Stimulated activated CD8-positive, alpha-beta memory T cell treated with anti-CD3 and anti-CD28 coated beads, Interleukin-12 subunit alpha, Interleukin-12 subunit beta, amount 100 ng/mL, for 1 hour (primary cell): ENCODE measurements around the gene SLC7A5.
"Not testable (repeated sequence)": the region's sequence is repeated elsewhere in the genome, so short reads cannot be mapped to it uniquely, and the experiment has no call there.

Experiments
- DNase-seq: peaks from one replicate; pipeline ENCODE4 v3.0.0-alpha.2; 2020; ENCODE audit warnings: low read depth

SLC7A5 gene

DNA sequence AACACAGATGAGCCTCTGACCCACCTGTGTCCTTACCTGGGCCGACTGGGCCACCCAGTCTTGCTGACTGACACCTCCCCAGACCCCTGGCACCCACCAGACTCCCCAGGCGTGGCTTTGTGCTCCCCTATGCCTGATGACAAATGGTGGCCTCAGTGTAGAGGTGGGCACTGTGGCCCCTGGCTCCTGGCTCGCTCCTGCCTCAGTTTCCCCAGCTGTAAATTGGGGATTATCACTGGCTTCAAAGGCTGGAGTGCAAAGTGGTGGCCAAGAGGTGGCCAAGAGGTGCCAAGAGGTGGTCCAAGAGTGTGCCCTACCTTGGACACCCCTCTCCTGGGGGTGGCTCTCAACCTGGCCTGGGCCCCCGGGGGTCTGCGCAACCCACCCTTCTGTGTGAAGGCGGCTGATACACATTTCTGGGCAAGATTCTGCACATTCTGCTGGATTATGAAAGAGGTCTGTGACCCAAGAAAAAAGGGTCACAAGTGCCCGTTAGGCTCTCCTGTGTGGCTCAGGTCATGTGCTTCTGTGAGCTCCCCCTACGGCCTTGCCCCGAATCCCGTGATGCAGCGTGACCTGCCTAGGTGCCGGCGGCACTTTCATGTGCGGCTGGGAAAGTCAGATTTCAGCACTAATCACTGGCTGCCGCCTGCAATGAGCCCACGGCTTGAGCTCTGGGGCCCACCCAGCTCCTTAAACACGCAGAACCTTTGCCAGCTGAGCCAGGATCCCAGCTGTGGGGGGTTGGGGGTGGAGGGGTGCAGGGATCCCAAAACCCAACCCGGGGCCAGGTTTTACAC, 7.8 kb downstream of the SLC7A5 start:
- not testable (repeated sequence) for DNase-seq

DNA sequence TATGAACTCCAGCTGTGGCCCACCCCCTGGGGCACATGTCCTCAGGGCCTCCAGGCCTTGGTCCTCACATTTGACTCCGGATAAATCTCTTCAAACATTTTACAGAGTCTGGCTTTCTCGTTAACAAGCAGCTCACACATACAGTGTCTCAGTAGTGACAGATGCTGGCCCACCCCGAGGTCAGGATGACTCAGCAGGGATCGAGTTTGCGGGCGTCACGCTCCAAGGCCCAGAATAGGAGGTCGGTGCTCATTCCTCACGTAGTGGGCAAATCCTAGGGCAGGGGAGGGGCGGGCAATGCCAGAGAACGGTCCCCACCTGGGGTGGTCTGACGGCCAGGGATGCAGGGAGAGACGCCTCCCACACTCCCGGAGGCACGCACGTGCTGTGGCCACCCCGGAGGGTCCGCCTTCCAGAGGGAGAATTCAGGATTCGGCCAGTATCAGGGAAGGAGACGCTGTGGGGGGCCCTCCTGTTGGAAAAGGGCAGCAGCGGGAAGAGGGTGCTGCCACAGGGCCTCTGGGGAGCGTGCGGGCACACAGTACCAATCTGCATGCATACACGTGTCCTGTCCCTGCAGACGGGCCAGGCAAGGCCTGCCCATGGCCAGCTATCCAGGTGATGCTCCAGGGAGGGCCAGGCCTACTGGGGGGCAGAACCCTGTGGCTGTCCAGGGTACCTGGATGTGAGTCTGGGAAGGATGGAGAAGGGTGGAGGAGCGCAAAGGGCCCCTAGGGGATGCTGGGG, 8.6 kb downstream of the SLC7A5 start:
- DNase-seq, result no peak

DNA sequence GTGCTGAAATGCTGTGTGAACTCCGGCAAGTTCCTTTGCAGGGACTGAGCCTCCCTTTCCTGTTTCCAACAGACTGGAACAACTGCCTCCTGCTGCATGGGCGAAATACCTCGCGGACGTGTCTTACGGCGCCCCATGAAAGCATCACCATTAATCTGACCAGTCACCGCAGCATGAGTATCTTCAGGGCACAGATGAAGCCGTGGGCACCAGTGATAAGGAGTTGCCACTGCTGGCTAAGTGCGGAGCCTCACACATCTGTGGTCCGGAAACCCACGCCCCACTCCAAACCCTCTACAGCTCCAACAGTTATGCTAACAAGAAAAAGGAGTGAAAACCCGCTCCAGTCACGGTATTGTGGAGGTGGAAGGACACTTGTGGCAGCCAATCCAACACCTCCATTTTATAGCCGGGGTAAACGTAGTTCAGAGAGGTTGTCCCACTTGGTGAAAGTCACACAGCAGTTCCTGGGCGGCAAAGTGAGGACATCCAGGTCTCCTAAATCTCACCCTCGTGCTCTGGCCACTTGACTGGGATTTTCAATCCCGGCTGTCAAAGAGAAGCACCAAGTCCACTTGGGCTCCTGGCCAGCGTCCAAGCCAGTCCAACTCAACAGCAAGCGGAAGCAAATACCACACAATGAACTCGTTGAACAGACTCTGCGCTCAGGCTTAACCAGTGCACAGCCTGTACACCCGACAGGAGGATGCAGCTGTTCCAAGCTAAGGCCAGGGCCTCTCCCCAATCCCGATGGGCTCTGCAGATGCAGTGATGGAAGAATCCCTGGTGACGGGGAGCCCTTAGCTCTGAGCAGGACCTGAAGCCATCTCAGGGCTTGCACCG, 10.9 kb downstream of the SLC7A5 start:
- not testable (repeated sequence) for DNase-seq

DNA sequence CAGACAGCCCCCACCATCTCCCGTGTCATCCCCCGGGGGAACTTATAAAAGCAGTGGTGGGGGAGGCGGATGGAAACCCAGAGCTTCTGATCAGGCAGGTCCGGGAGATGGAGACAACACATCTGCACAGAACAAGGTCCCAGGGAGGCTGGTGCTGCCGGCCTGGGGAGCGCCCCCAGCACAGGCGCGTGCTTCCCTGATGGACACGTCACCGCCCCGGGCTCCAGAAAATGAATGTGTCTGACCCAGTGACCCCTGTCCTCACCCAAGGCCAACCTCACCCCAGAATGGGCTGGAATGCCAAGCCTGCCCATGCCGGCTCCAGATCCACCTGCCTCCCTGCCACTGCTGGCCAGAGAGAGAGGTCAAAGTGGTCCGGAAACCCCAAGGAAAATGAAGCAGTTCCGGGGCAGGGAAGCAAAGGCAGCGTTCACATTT, 12.5 kb downstream of the SLC7A5 start:
- no peak for DNase-seq

DNA sequence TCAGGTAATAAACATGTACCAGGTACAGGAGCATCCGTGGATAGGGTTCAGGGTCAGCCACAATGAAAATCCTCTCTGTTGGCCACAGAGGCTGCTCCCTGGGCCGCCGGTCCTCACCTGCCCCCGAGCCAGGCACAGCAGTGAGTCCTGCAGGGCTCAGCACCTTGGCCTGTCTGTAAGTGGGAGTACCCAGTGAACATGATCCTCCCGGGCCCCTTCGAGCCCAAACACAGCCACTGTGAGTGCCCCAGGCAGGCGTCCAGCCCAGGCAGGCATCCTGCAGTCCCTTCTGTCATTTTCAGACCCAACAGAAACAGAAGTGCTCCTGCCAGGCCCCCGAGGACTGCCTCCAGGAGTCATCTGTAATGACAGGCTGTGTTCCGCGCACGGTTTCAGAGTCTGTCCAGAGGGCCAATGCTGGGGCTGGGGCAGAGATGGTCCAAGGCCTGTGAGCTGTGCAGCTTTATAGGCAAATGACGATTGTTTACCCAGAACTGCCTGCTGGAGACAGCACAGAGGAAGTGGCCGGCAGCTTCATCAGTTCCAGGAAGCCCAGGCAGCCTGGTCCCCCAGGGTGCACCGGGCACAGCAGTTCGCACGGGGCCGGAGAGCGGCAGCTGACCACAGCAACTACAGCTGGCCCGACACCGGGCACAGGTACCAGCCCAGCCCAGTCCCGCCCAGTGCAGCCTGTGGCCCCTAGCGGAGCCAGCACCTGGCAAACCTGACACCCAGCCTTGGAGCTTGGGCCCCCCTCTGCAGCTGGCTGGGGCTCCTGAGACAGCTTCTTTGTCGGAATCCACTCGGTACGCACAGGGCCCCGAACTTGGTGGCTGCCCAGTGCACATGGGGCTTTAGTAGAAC, 13.2 kb downstream of the SLC7A5 start:
- no peak for DNase-seq

DNA sequence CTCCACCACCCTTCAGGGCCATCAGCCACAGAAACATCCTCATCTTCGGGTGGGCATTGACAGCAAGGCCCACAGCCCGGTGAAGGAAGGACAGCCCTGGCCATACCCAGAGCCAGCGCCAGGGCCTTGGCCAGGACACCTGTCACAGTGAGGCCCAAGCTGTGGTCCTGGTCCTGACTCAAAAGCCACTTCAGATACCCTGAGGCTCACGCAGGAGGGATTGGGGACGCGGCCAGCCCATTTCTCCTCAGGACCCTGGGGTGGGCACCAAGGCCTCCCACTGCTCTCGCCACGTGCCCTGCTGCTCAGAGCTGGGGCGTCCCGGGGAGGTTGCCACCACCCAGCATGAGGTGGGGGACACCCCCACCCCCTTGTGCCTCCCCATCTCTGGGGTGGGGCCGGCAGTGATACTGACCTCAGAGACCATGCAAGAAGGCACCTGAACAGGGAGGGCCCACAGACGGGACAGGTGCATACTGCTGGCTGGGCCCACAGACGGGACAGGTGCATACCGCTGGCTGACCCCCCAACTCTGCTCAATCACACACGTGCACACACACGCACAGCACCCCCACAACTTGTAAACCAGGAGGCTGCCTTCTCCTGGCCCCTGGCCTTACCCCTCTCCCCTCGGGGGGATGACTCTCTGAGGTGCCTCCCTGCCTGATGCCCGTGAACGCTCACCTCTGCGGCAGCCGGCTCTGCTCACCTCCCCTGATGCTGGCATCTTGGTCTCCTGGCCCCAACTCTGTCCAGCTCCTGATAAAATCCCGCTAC, 14.2 kb downstream of the SLC7A5 start:
- no peak for DNase-seq

DNA sequence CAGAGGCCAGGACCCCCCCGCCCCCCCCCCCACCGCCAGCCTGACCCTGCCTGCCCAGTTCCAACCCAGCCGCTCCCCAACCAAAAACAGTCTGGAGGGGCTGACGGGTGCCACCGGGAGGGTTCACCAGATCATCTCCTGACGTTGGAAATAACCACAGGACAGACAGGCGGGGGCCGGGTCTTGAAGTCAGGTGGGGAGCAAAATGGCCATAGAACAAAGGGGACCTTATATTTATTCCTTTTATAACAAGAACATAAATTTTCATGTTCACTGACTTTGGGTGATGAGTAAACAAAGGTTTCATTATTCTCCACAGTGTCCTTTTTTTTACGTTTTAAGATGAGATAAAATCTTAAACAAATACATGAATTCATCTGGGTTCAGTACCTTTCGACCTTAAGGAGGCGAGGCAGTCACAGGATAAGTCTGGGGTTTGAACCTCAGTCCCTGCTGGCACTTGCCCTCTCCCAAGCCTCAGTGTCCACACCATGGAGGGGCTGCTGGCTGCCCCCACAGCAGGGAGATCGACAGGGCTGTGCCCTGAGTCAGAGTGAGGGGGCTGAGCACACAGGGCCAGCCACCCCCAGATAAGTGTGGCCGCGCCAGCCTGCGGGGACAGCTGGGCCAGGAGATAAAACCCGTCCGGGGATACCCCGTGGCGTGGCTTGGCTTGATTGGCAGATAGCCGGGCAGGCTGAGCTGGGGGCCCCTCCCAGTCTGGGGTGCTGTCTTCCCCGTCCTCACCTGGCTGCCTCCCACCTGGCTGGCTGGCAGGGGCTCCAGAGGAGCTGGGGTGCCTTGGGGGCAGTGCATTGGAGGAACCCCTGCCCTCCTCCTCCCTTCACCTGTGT, 15.0 kb downstream of the SLC7A5 start:
- no peak for DNase-seq

DNA sequence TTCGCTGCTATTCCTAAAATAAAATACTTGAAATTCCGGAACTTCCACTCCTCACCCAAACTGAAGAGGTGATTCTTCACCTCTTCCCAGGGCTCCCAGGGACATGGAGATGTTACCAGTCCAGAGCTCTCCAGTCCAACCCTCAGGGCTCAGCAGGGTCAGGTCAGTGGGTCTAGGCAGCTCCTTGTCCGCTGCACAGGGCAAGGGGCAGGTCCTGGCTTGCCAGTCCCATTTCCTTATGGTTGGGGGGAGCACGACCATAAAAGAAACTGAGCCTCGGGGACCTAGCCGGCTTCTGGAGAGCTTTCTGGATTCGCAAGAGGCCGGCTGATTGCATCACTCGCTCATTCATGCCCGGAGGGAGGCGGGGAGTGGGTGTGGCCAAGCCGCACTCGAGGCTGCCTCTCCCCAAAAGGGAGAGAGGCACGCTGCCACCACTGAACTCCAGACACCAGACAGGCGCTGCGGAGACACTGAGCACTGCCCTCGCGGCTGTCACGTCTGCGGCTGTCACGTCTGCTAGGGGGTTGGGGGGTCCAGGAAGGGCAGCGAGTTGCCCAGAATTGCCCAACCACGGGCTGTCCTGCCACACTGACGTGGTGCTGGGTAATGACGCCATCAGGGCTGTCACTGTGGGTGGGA, 15.8 kb downstream of the SLC7A5 start:
- DNase-seq, result peak; percentile 73

DNA sequence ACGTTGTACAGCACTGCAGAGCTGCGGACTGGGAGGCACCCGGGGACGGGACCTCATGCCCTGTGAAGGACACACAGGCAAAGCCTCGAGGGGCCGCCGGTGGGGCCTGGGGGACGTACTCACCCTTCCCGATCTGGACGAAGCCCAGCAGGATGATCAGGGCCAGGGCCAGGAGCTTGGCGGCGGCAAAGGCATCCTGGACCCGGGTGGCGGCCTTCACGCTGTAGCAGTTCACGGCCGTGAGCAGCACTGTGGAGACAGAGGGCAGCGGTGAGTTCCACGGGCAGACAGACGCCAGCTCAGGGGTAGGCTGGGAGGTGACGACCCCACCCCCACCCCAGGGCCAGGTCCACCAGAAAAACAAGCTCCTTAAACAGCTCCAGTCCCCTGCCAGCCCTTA, 17.7 kb downstream of the SLC7A5 start:
- DNase-seq, result no peak

DNA sequence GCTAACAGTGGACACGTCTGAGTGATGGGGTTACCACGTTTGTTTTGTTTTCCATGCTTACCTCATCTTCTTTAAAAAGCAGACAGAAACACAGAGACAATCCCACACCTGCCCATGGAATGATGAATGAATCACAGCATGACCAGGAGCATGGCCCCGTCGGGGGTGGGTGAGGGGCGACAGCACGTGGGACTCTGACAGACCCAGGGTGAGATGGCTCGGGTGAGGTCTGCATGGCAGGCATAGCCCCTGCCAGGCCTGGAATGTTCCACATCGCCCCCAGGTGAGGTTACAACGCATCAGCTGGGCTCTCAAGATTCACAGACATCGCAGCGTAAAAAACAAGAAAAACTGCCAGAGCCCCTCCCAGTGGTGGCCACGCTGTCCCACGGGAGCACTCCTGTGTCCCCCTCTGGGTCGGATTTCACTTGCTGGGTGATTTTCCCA, 18.1 kb downstream of the SLC7A5 start:
- no peak for DNase-seq

DNA sequence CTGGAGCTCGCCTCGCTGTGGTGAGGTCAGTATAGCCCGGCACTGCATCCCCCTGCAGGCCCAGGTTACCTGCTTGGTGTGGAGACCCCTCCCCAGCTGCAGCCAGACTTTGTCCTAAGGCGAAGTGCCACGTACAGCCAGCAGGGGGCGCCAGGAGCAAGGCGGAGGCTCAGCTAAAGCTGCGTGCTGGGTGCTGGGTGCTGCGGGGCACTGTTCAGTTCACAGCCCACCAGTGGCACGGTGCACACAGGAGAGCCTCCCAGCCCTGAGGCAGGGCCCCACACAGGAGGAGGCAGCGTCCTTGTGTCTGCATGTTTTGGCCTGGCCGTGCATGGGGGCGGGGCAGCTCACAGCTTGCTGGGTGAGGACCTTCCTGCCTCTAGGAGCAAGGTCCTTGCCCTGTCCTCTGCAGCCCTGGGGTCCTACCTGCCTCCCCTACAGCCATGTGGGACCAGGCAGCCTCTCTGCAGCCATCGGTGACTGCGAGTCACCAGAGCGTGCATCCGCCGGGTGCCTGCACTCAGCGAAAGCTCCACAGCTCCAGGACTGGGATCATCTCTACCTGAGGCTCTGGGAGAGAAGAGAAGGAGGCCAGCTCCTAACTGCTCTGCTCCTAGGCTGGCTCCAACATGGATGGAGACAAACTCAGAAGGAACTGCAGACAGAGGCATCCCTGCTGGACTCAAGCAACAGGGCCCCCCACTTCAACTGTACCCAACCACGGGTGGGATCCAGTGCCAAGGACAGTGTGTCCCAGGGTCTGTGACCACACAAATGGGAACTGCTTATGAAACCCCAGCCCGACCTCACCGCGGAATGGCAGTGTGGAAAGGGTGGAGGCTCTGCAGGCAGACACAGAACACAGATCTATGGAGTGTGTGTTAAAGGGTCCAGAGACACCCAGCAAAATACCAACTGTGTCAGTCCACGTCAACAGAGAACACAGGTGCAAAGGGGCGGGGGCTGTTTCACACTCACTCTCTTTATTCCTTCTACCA, 19.0 kb downstream of the SLC7A5 start:
- peak; percentile 58 for DNase-seq

DNA sequence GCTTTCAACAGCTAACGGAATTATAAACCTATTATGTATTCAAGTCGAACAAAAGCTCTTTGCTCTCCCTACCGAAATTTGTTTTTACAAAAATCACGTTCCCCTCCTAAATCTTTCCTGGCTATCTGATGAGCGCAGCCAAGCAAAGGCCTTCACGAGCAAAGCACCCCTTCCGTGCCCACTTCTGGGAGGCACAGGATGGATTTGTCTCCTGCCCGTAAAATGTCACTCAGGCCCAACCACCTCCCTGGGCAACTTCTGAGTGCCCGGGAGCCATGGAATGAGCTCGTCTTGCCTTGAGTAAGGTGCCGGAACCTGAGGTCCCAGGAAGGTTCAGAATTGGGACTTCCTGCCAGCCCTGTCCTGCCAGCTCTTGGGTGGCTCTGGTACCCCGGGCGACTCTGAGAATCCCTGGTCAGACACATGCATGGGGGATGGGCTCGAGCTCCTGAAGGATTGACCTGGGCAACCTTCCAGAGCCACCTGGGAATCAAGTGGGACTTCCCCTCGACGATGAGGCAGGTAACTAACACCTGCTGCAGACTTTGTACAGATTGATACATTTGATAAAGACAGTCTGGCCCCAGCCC, 19.8 kb downstream of the SLC7A5 start:
- DNase-seq, result no peak

DNA sequence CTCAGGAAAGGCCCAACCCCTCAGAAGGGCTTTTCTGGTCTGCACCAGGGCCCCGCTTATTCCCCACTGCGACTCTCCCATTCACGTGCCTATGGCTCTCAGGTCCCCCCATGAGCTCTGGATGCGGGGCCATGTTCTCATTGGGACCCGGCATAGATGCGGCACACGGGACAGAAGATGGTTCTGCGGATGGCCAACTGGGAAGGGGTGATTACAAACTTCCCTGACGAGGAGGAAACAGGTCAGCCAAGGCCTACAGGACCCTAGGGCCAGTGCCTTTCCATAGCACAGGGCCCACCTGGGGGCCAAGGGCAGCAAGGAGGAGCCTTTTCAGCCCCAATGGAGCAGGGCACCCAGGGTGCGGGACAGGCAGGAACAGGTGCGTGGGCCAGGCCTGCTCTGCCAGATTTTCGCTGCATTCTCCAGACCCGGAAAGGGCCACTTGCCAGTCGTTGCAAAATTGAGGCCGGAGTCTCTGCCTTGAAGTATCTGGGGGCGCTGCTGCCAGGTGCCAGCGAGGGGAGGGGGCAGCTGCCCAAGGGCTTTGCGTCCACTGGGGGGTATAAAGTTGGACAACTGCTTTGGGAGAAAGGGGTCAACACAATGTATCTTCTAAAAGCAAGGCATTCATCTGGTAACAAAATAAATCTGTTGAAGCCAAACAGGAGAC, 20.5 kb downstream of the SLC7A5 start:
- no peak for DNase-seq

DNA sequence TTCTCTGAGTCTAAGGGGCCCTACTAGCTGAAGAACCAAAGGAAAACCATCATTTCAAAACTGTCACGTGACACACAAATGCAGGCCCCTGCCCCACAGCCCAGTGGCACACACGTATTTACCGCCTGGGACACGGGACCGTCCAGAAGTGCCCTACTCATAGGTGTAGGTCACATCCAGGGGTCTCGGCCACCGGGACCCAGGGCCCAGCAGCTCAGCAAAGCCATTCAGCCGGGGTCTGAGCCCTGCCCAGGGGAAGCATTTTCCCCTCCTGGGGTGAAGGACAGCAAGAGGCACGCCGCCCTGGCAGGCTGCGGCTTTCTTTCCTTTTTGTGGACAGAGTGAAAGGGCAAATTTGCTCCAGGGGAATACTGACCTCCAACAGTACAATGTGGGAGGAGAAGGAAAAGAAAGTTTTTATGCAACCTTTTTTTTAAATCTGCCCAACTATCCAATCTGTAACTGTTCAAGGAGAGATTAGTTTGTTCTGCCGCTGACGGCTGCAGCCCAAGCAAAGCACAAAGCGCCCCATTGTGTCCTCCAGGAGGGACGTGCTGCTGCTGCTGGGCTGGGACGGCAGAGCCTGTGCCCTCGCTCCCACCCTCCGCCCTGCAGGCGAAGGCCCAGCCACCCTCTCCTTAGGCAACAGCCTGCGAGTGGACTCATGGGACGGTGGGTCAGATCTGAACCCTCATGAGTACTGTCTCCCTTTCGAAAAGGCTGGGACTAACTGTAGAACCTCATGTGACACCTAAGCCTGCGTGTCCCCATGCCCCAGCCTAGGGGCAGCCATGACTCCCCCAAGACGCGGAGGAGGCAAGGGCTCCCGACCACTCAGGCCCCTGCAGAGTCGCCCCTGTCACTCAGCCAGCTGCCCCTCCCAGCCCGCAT, 21.3 kb downstream of the SLC7A5 start:
- no peak for DNase-seq

DNA sequence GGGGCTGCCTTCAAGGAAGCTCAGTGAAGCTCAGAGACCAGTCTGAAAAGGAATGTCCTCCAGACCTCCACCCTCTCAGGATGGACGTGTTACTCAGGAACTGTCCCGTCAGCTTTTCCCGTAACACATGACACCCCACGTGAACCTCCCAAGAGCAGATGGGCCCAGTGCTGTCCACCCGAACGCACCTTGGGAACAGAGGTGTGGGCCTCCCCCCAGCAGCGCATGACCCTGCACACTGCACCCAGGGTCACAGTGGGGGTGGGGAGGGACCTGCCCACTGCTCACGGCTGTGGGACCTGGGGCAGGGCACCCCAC, 21.9 kb downstream of the SLC7A5 start:
- no peak for DNase-seq
